BLaER1 (cell line): Measurements from ENCODE around the gene MINDY4.

Source experiments
- H3K27ac ChIP-seq: shearing (Covaris generic); formaldehyde crosslinking; 2 replicates; pipeline ENCODE4 v1.8.1; 2022
- H3K27me3 ChIP-seq: shearing (Covaris generic); formaldehyde crosslinking; 2 replicates; pipeline ENCODE4 v1.8.1; 2022
- H3K36me3 ChIP-seq: shearing (Covaris generic); formaldehyde crosslinking; 2 replicates; pipeline ENCODE4 v1.8.1; 2022
- H3K4me1 ChIP-seq: shearing (Covaris generic); formaldehyde crosslinking; 2 replicates; pipeline ENCODE4 v1.8.1; 2022
- H3K4me2 ChIP-seq: shearing (Covaris generic); formaldehyde crosslinking; 2 replicates; pipeline ENCODE4 v1.8.1; 2022
- H3K4me3 ChIP-seq: shearing (Covaris generic); formaldehyde crosslinking; 2 replicates; pipeline ENCODE4 v1.8.1; 2022
- H3K9ac ChIP-seq: shearing (Covaris generic); formaldehyde crosslinking; 2 replicates; pipeline ENCODE4 v1.8.1; 2022
- H3K9me3 ChIP-seq: shearing (Covaris generic); formaldehyde crosslinking; 2 replicates; pipeline ENCODE4 v1.8.1; 2022
- H4K20me1 ChIP-seq: shearing (Covaris generic); formaldehyde crosslinking; 2 replicates; pipeline ENCODE4 v1.8.1; 2022
- Cebpa-rat ChIP-seq: shearing (Covaris generic); IDR thresholded peaks from 2 replicates; pipeline ENCODE4 v1.8.1; 2022

Gene MINDY4

GRCh38 chr7:30848121-30848855 is 77.1 kb downstream of the MINDY4 start:
- peak overlapping the region; percentile 72 for H3K27ac ChIP-seq
- no peaks in the 10 kb centered on the region for H3K36me3 ChIP-seq
- no peaks in the 10 kb centered on the region for H3K27me3 ChIP-seq
- peak overlapping the region; percentile 83 for H3K4me2 ChIP-seq
- no peaks in the 10 kb centered on the region for H3K9me3 ChIP-seq
- no peak for TF ChIP-seq Cebpa-rat
- peak overlapping the region; percentile 11; the same call in 1 of the 2 replicates for H3K9ac ChIP-seq
- H4K20me1 ChIP-seq: no peaks in the 10 kb centered on the region
- H3K4me3 ChIP-seq: no peak overlapping the region
- peaks cover 75% of the 10 kb centered on the region for H3K4me1 ChIP-seq

- H3K4me1 ChIP-seq: peaks cover 70% of the 10 kb centered on the region
- H3K27ac ChIP-seq: peak overlapping the region; percentile 72
- H3K9me3 ChIP-seq: no peaks in the 10 kb centered on the region
- no peak for TF ChIP-seq Cebpa-rat
- H3K4me3 ChIP-seq: no peak overlapping the region
- no peaks in the 10 kb centered on the region for H3K27me3 ChIP-seq
- H3K9ac ChIP-seq: no peak overlapping the region
- H3K4me2 ChIP-seq: peak overlapping the region; percentile 83
- no peaks in the 10 kb centered on the region for H4K20me1 ChIP-seq
- no peaks in the 10 kb centered on the region for H3K36me3 ChIP-seq
Measured at GRCh38 chr7:30849565-30849964, 78.3 kb downstream of the MINDY4 start.

- no peak for TF ChIP-seq Cebpa-rat
- H3K4me3 ChIP-seq: no peak overlapping the region
- no peaks in the 10 kb centered on the region for H3K27me3 ChIP-seq
- H3K36me3 ChIP-seq: no peaks in the 10 kb centered on the region
- H3K27ac ChIP-seq: peak overlapping the region; percentile 72
- H3K4me1 ChIP-seq: peaks cover 61% of the 10 kb centered on the region
- no peaks in the 10 kb centered on the region for H3K9me3 ChIP-seq
- H4K20me1 ChIP-seq: no peaks in the 10 kb centered on the region
- peak overlapping the region; percentile 83 for H3K4me2 ChIP-seq
- H3K9ac ChIP-seq: no peak overlapping the region
Measured at GRCh38 chr7:30850426-30850825, 79.2 kb downstream of the MINDY4 start.

- no peak for TF ChIP-seq Cebpa-rat
- H3K4me2 ChIP-seq: no peak overlapping the region
Measured at GRCh38 chr7:30851651-30852307, 80.6 kb downstream of the MINDY4 start.

GRCh38 chr7:30852308-30852684 is 81.1 kb downstream of the MINDY4 start:
- Histone ChIP-seq H3K9ac (no peak overlapping the region), H3K4me3 (no peak overlapping the region), H3K27me3 (no peaks in the 10 kb centered on the region), H3K4me2 (no peak overlapping the region), H3K9me3 (no peaks in the 10 kb centered on the region), H3K27ac (no peak overlapping the region), H3K4me1 (peaks cover 43% of the 10 kb centered on the region), H3K36me3 (no peaks in the 10 kb centered on the region), H4K20me1 (no peaks in the 10 kb centered on the region)
- no peak for TF ChIP-seq Cebpa-rat

More at GRCh38 chr7:30851651-30852307, 80.6 kb downstream of the MINDY4 start:
- Histone ChIP-seq H3K9me3 (no peaks in the 10 kb centered on the region), H3K4me3 (no peak overlapping the region), H3K27me3 (no peaks in the 10 kb centered on the region), H3K9ac (no peak overlapping the region), H4K20me1 (no peaks in the 10 kb centered on the region), H3K4me1 (peaks cover 48% of the 10 kb centered on the region), H3K36me3 (no peaks in the 10 kb centered on the region), H3K27ac (no peak overlapping the region)

GRCh38 chr7:30852744-30853288 is 81.6 kb downstream of the MINDY4 start:
- Histone ChIP-seq H3K4me2 (no peak overlapping the region), H3K9me3 (no peaks in the 10 kb centered on the region), H3K4me3 (no peak overlapping the region), H3K36me3 (no peaks in the 10 kb centered on the region), H3K4me1 (peaks cover 38% of the 10 kb centered on the region), H3K9ac (no peak overlapping the region), H3K27ac (no peak overlapping the region), H4K20me1 (no peaks in the 10 kb centered on the region), H3K27me3 (no peaks in the 10 kb centered on the region)
- TF ChIP-seq Cebpa-rat: no peak

GRCh38 chr7:30853576-30853975 is 82.4 kb downstream of the MINDY4 start:
- Histone ChIP-seq H3K27ac (0 out of 2 replicates have a peak overlapping the region, but pooled peaks have one; percentile 15), H3K9me3 (no peaks in the 10 kb centered on the region), H3K4me1 (peaks cover 30% of the 10 kb centered on the region), H3K4me3 (no peak overlapping the region), H3K4me2 (no peak overlapping the region), H4K20me1 (no peaks in the 10 kb centered on the region), H3K27me3 (no peaks in the 10 kb centered on the region), H3K9ac (no peak overlapping the region), H3K36me3 (no peaks in the 10 kb centered on the region)
- no peak for TF ChIP-seq Cebpa-rat

GRCh38 chr7:30855936-30856335 is 84.7 kb downstream of the MINDY4 start:
- Histone ChIP-seq H3K27ac (no peak overlapping the region; the same call in 1 of the 2 replicates), H3K4me1 (peaks cover 28% of the 10 kb centered on the region), H3K4me3 (no peak overlapping the region), H4K20me1 (no peaks in the 10 kb centered on the region), H3K36me3 (no peaks in the 10 kb centered on the region), H3K4me2 (no peak overlapping the region), H3K9ac (no peak overlapping the region), H3K9me3 (no peaks in the 10 kb centered on the region), H3K27me3 (no peaks in the 10 kb centered on the region)
- no peak for TF ChIP-seq Cebpa-rat

DNA sequence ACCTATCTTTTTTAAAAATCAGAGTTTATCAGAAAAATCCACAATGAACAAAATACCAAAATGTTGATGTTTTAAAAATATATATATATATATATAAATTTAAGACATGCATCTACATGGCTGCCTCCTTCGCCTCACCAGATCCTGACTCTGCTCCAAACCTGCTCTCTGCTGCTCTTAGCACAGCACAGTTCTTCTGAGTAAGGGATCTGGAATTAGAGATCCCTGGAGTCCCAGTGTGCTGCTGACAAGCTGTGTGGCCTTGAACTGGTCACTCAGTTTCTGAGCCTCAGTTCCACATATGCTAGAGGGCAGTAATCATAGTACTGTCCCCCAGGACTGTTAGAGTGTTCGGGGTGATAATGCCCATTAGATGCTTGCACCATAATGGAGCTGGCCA is 87.4 kb downstream of the MINDY4 start:
- H3K36me3 ChIP-seq: no peaks in the 10 kb centered on the region
- H4K20me1 ChIP-seq: no peaks in the 10 kb centered on the region
- H3K9ac ChIP-seq: no peak overlapping the region
- no peaks in the 10 kb centered on the region for H3K27me3 ChIP-seq
- TF ChIP-seq Cebpa-rat: no peak
- H3K4me1 ChIP-seq: peaks cover 52% of the 10 kb centered on the region
- H3K27ac ChIP-seq: no peak overlapping the region
- no peaks in the 10 kb centered on the region for H3K9me3 ChIP-seq
- no peak overlapping the region for H3K4me2 ChIP-seq
- no peak overlapping the region for H3K4me3 ChIP-seq
